ENCODE data around the gene SLC6A3.
"Not testable (repeated sequence)": the region's sequence is repeated elsewhere in the genome, so short reads cannot be mapped to it uniquely, and the experiment has no call there.

Gene SLC6A3

DNA sequence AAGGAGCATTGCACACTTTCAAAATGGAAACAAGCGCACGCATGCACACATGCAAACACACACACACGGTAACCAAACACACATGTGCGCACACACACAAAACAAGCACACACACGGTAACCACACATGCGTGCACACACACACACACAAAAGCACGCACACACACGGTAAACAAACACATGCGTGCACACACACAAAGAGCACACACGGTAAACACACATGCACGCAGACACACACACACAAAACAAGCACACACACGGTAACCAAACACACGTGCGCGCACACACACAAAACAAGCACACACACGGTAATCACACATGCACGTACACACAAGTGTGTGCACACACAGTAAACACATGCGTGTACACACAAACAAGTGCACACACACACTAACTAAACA lies 19.3 kb upstream of the SLC6A3 start:
- Histone ChIP-seq H3K9me3 (ENCODE audit: control insufficient read depth, low read length) (no peaks in the 10 kb centered on the region), H3K27me3 (ENCODE audit: control insufficient read depth, insufficient read depth, low read length, poor library complexity, severe bottlenecking) (no peaks in the 10 kb centered on the region), H3K4me3 (ENCODE audit: insufficient read depth, low read depth, low read length) (no peak overlapping the region), H3K4me1 (ENCODE audit: control insufficient read depth, insufficient read depth, low read length) (no peaks in the 10 kb centered on the region), H3K36me3 (ENCODE audit: control insufficient read depth, insufficient read depth, low read length) (peaks cover 26% of the 10 kb centered on the region), H3K27ac (ENCODE audit: insufficient read depth, low read depth, low read length, poor library complexity, severe bottlenecking) (no peak overlapping the region)
- 89 to 91% methylated on average over 18 of the region's 18 CpGs for WGBS, 2 experiments

DNA sequence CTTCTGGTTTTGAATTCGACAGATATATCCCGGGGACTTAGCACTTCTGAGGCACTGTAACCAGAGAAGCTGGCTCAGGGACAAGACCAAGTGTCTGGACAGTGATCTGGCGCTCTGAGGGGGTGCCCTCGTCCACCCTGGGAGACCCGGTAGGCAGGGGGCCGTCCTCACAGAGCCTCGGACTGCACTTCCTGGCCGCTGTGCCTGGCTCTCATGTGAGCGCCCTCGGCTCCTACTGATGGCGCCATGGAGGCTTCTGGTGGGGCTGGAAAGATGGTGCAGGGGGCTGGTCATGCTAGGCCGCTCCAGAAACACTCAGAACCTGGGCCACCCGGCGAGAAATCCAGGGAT lies 18.8 kb upstream of the SLC6A3 start:
- H3K9me3 ChIP-seq (ENCODE audit: control insufficient read depth, low read length): no peaks in the 10 kb centered on the region
- peaks cover 29% of the 10 kb centered on the region for H3K36me3 ChIP-seq (ENCODE audit: control insufficient read depth, insufficient read depth, low read length)
- H3K4me3 ChIP-seq (ENCODE audit: insufficient read depth, low read depth, low read length): no peak overlapping the region
- WGBS, 2 experiments: 95% methylated on average over 14 of the region's 14 CpGs
- H3K4me1 ChIP-seq (ENCODE audit: control insufficient read depth, insufficient read depth, low read length): no peaks in the 10 kb centered on the region
- H3K27me3 ChIP-seq (ENCODE audit: control insufficient read depth, insufficient read depth, low read length, poor library complexity, severe bottlenecking): no peaks in the 10 kb centered on the region
- no peak overlapping the region for H3K27ac ChIP-seq (ENCODE audit: insufficient read depth, low read depth, low read length, poor library complexity, severe bottlenecking)

DNA sequence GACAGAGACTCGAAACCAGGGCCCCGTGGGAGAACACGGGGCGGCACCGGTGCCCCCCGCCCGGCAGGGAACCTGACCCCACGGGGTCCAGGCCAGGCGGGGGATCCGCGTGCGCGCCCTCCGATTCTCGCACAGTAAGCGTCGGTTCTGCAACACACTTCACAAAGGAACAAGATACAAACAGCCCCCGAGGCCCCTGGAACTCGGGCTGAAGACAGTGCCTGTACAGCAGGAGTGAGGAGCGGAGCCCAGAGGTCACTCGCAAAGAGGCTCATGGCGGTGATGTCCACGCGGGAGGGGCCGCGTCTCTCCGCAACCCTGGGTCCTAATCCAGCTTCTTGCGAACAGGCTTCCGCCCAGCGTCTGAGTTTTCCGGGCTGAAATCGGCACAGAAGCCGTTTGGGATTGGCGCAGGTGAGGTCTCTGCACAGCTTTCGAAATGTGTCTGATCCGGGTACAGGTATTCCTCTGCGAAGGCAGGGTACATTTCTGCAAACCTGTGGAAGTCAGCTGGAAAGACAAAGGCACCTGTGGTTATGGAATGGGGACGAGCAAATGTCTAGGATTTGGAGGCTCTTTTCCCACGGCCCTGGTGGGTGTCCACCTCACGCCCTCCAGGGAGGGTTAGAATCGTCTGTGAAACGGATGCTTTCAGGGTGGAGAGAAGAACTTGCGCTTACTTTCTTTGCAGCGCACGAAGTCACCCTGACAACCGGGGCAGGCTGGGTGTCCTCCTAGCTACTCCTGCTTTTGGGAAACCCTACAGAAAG lies 18.3 kb upstream of the SLC6A3 start:
- 96 to 97% methylated on average over 46 of the region's 46 CpGs for WGBS, 2 experiments
- no peaks in the 10 kb centered on the region for H3K9me3 ChIP-seq (ENCODE audit: control insufficient read depth, low read length)

DNA sequence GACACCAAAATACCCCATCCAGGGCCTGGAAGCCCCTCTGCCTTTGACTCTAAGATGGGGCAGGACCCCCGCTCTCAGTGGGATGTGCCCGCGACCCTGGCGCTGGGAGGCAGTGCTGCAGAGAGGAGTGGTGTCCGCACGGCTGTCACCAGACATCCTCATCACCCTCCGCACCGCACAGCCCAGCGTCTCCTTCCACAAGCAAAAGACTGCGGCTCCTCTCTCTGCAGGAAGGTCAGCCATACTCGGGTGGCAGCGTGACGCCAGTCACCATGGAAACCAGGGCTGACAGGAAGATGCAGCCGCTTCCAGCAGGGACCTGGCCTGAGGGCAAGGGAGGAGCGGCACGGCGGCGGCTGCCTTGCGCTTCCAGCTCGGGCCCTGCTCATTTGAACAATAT lies 17.1 kb upstream of the SLC6A3 start:
- no peak overlapping the region for H3K27ac ChIP-seq (ENCODE audit: insufficient read depth, low read depth, low read length, poor library complexity, severe bottlenecking)
- H3K4me3 ChIP-seq (ENCODE audit: insufficient read depth, low read depth, low read length): no peak overlapping the region
- H3K36me3 ChIP-seq (ENCODE audit: control insufficient read depth, insufficient read depth, low read length): peaks cover 33% of the 10 kb centered on the region
- no peaks in the 10 kb centered on the region for H3K27me3 ChIP-seq (ENCODE audit: control insufficient read depth, insufficient read depth, low read length, poor library complexity, severe bottlenecking)
- H3K9me3 ChIP-seq (ENCODE audit: control insufficient read depth, low read length): peaks cover 2% of the 10 kb centered on the region
- 90 to 91% methylated on average over 20 of the region's 20 CpGs for WGBS, 2 experiments
- no peaks in the 10 kb centered on the region for H3K4me1 ChIP-seq (ENCODE audit: control insufficient read depth, insufficient read depth, low read length)

More for the DNA sequence above, 18.3 kb upstream of the SLC6A3 start:
- Histone ChIP-seq H3K4me1 (ENCODE audit: control insufficient read depth, insufficient read depth, low read length) (no peaks in the 10 kb centered on the region), H3K27ac (ENCODE audit: insufficient read depth, low read depth, low read length, poor library complexity, severe bottlenecking) (no peak overlapping the region), H3K27me3 (ENCODE audit: control insufficient read depth, insufficient read depth, low read length, poor library complexity, severe bottlenecking) (no peaks in the 10 kb centered on the region), H3K36me3 (ENCODE audit: control insufficient read depth, insufficient read depth, low read length) (peaks cover 29% of the 10 kb centered on the region), H3K4me3 (ENCODE audit: insufficient read depth, low read depth, low read length) (no peak overlapping the region)

DNA sequence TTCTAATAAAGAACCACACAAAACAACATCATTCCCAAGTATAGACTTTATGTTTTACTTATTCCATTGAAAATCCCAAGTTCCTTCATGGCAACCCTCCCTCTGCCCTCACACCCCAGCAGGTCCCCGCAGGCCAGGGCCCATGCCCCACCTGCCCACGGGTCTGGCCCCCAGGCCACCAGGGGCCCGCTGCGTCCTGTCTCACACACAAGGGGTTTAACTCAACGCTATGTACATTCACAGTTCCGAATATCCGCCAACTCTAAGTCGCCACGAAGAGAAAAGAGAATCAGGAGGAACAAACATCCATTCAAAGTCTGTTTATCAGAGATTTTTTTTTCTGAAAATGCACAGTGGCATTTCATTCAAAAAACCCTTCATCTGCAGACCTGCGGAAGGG lies 16.2 kb upstream of the SLC6A3 start:
- H3K27ac ChIP-seq (ENCODE audit: insufficient read depth, low read depth, low read length, poor library complexity, severe bottlenecking): no peak overlapping the region
- peaks cover 28% of the 10 kb centered on the region for H3K36me3 ChIP-seq (ENCODE audit: control insufficient read depth, insufficient read depth, low read length)
- no peaks in the 10 kb centered on the region for H3K4me1 ChIP-seq (ENCODE audit: control insufficient read depth, insufficient read depth, low read length)
- H3K27me3 ChIP-seq (ENCODE audit: control insufficient read depth, insufficient read depth, low read length, poor library complexity, severe bottlenecking): no peaks in the 10 kb centered on the region
- H3K9me3 ChIP-seq (ENCODE audit: control insufficient read depth, low read length): peaks cover 6% of the 10 kb centered on the region
- no peak overlapping the region for H3K4me3 ChIP-seq (ENCODE audit: insufficient read depth, low read depth, low read length)
- WGBS, 2 experiments: 94 to 96% methylated on average over 10 of the region's 10 CpGs

DNA sequence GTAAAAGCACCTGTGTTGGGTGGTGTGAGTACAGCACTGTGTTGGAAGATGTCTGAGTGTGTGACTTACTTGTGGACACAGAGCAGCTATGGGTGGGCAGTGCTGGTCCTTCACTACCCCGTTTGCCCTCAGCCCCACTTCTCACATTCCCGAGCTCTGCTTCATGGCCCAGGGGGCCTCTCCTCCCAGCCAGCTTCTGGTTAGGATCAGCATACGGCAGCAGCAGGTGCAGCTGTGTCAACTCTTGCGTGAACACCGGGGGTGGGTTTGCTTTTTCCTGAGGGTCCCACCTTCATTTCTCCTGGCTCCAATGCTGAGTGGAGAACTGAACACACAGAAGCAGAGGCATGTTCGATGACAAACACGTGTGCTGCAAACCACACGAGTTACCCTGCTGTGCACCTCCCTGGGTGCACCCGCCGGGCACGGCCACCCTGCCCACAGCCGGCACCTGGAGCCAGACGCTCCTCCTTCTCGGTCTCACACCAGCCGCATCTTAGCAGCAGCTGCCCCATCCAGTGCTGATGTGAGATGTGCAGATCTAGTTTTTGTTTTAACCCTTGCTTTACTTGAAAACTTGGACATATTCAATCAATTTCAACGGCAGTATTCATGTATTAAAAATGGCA lies 14.9 kb upstream of the SLC6A3 start:
- Histone ChIP-seq H3K4me1 (ENCODE audit: control insufficient read depth, insufficient read depth, low read length) (no peaks in the 10 kb centered on the region), H3K27ac (ENCODE audit: insufficient read depth, low read depth, low read length, poor library complexity, severe bottlenecking) (no peak overlapping the region), H3K36me3 (ENCODE audit: control insufficient read depth, insufficient read depth, low read length) (peaks cover 17% of the 10 kb centered on the region), H3K9me3 (ENCODE audit: control insufficient read depth, low read length) (peaks cover 6% of the 10 kb centered on the region), H3K4me3 (ENCODE audit: insufficient read depth, low read depth, low read length) (no peak overlapping the region), H3K27me3 (ENCODE audit: control insufficient read depth, insufficient read depth, low read length, poor library complexity, severe bottlenecking) (no peaks in the 10 kb centered on the region)
- WGBS, 2 experiments: 94 to 95% methylated on average over 16 of the region's 16 CpGs

DNA sequence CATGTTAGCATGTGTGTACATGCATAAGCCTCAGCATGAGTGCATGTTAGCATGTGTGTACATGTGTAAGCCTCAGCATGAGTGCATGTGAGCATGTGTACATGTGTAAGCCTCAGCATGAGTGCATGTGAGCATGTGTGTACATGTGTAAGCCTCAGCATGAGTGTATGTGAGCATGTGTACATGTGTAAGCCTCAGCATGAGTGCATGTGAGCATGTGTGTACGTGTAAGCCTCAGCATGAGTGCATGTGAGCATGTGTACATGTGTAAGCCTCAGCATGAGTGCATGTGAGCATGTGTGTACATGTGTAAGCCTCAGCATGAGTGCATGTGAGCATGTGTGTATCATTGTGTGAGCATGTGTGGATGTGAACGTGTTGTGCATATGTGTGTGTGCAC lies 14.2 kb upstream of the SLC6A3 start:
- WGBS, 2 experiments: 92 to 97% methylated on average over 2 of the region's 2 CpGs
- not testable (repeated sequence) for H3K4me1 ChIP-seq (ENCODE audit: control insufficient read depth, insufficient read depth, low read length); H3K9me3 ChIP-seq (ENCODE audit: control insufficient read depth, low read length); H3K27ac ChIP-seq (ENCODE audit: insufficient read depth, low read depth, low read length, poor library complexity, severe bottlenecking); H3K4me3 ChIP-seq (ENCODE audit: insufficient read depth, low read depth, low read length); H3K27me3 ChIP-seq (ENCODE audit: control insufficient read depth, insufficient read depth, low read length, poor library complexity, severe bottlenecking)
- peaks cover 15% of the 10 kb centered on the region for H3K36me3 ChIP-seq (ENCODE audit: control insufficient read depth, insufficient read depth, low read length)

DNA sequence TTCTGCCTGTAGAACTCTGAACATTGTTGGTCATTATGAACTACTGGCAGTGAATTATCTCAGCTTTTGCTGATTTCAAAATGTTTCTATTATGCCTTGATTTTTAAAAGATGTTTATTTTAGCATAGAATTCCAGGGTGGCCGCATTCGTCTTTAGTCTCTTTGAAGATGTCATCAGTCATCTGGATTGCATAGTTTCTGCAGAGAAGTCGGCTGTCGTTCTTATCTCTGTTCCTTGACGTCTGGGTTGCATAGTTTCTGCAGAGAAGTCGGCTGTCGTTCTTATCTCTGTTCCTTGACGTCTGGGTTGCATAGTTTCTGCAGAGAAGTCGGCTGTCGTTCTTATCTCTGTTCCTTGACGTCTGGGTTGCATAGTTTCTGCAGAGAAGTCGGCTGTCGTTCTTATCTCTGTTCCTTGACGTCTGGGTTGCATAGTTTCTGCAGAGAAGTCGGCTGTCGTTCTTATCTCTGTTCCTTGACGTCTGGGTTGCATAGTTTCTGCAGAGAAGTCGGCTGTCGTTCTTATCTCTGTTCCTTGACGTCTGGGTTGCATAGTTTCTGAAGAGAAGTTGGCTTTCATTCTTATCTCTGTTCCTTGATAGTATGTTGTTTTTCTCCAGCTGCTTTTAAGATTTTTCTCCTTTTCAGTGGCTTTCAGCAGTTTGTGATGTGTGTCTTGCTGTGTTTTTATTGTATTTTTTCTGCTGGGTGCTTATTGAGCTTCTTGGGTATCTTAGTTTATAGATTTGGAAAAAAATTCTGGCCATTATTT lies 11.1 kb upstream of the SLC6A3 start:
- not testable (repeated sequence) for H3K4me1 ChIP-seq (ENCODE audit: control insufficient read depth, insufficient read depth, low read length); H3K4me3 ChIP-seq (ENCODE audit: insufficient read depth, low read depth, low read length); H3K27ac ChIP-seq (ENCODE audit: insufficient read depth, low read depth, low read length, poor library complexity, severe bottlenecking); H3K9me3 ChIP-seq (ENCODE audit: control insufficient read depth, low read length); H3K27me3 ChIP-seq (ENCODE audit: control insufficient read depth, insufficient read depth, low read length, poor library complexity, severe bottlenecking)
- 92 to 96% methylated on average over 7 to 8 of the region's 20 CpGs for WGBS, 2 experiments
- peaks cover 15% of the 10 kb centered on the region for H3K36me3 ChIP-seq (ENCODE audit: control insufficient read depth, insufficient read depth, low read length)

DNA sequence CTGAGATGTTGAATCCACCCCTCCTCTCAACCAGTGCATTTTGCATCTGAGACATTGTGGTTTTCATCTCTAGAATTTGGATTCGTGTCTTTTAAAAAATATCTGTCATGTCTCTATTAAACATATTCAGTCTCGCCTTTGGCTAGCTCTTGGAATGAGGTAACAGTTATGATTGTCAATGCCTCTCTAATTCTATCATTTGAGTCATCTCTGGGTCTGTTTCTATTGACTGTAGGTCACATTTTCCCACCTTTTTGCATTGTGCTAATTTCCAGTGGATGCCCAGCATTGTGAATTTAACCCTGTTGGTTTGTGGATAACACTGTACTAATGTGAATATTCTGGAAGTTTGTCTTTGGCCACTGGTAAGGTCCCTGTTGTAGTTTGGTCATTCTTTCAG lies 8.4 kb upstream of the SLC6A3 start:
- whole genome bisulfite sequencing, 2 experiments: 87 to 100% methylated on average over 2 of the region's 2 CpGs
- H3K9me3 ChIP-seq (ENCODE audit: control insufficient read depth, low read length): peaks cover 6% of the 10 kb centered on the region

DNA sequence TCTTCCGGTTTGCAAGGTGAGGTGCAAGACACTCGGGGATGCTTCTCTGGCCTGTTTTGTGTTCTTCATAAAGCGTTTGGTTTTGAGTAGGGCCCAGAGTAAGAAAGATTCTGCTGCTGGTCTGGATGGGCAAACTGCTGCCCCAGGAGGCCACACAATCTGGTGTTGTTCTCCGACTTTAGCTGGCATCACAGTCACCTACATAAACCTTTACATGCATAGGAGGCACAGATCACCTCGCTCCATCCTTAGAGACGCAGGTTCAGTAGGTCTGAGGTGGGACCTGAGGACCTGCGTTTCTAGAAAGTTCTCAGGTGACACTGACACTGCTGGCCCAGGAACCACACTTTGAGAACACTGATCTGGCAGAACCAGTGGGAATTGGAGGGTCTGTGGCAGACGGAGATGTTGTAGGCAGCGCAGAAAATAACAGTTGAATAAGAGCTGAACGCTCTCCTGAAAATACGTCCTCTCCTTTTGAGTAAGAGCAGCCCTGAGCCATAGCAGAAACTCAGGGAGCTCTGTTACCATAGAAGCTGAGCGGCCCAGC lies 3.9 kb upstream of the SLC6A3 start:
- H3K27me3 ChIP-seq (ENCODE audit: control insufficient read depth, insufficient read depth, low read length, poor library complexity, severe bottlenecking): peaks cover 54% of the 10 kb centered on the region
- no peaks in the 10 kb centered on the region for H3K4me1 ChIP-seq (ENCODE audit: control insufficient read depth, insufficient read depth, low read length)
- H3K36me3 ChIP-seq (ENCODE audit: control insufficient read depth, insufficient read depth, low read length): no peaks in the 10 kb centered on the region
- H3K4me3 ChIP-seq (ENCODE audit: insufficient read depth, low read depth, low read length): no peak overlapping the region
- H3K27ac ChIP-seq (ENCODE audit: insufficient read depth, low read depth, low read length, poor library complexity, severe bottlenecking): no peak overlapping the region
- no peaks in the 10 kb centered on the region for H3K9me3 ChIP-seq (ENCODE audit: control insufficient read depth, low read length)
- 92 to 93% methylated on average over 12 of the region's 12 CpGs for WGBS, 2 experiments

More for the DNA sequence above, 8.4 kb upstream of the SLC6A3 start:
- Histone ChIP-seq H3K27ac (ENCODE audit: insufficient read depth, low read depth, low read length, poor library complexity, severe bottlenecking) (no peak overlapping the region), H3K36me3 (ENCODE audit: control insufficient read depth, insufficient read depth, low read length) (peaks cover 4% of the 10 kb centered on the region), H3K4me1 (ENCODE audit: control insufficient read depth, insufficient read depth, low read length) (no peaks in the 10 kb centered on the region), H3K27me3 (ENCODE audit: control insufficient read depth, insufficient read depth, low read length, poor library complexity, severe bottlenecking) (peaks cover 10% of the 10 kb centered on the region), H3K4me3 (ENCODE audit: insufficient read depth, low read depth, low read length) (no peak overlapping the region)

Data from ectodermal cell (in vitro differentiated cells).